ENCODE results near the gene TPX2.

The TPX2 gene

DNA sequence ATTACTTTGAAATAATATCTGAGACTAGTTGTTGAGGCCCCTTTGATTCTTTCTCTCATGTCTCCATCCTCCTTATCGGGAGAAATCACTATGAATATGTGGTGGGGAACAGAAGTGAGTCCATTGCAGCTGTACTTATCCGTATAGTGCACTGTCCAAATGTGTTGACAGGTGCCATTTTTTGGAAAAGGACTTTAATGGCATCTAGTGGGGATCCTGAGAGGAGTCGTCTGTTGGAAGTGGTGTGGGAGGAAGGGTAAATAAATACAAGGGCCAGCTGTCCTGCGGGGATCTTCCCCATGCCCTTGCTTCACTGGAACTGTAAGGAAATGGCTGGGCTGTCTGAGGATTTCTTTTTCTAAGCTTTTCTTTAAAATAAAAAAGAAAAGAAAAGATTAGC lies 19.4 kb downstream of the TPX2 start:
- H3K27ac ChIP-seq, result no peak overlapping the region

DNA sequence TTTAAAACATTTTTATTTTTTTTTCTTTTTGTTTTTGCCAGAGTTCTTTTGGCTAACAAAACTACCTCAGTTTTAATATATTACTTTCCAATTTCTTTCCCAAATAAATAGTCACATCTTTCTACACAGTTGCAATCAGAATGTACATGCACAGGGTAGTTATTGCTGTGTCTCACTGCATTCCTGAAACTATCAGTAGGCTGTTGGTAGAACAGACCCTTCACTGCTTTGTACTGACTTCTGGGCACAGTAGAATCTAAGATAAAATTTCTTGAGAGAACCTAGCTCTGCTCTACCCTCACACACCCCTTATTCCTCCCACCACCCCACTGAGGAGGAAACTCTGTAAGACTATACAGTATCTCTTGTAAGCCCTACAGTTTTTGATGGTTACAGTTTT lies 19.9 kb downstream of the TPX2 start:
- no peak overlapping the region for H3K27ac ChIP-seq
- no peak for DNase-seq (ENCODE audit: low read depth, low spot score)

More for the DNA sequence above, 19.4 kb downstream of the TPX2 start:
- no peak for DNase-seq (ENCODE audit: low read depth, low spot score)

GRCh38 chr20:31759836-31760518 lies 20.9 kb downstream of the TPX2 start:
- no peak overlapping the region for H3K27ac ChIP-seq
- DNase-seq (ENCODE audit: low read depth, low spot score), result no peak

- no peak for DNase-seq (ENCODE audit: low read depth, low spot score)
Observed at GRCh38 chr20:31760519-31761240, 21.6 kb downstream of the TPX2 start.

DNA sequence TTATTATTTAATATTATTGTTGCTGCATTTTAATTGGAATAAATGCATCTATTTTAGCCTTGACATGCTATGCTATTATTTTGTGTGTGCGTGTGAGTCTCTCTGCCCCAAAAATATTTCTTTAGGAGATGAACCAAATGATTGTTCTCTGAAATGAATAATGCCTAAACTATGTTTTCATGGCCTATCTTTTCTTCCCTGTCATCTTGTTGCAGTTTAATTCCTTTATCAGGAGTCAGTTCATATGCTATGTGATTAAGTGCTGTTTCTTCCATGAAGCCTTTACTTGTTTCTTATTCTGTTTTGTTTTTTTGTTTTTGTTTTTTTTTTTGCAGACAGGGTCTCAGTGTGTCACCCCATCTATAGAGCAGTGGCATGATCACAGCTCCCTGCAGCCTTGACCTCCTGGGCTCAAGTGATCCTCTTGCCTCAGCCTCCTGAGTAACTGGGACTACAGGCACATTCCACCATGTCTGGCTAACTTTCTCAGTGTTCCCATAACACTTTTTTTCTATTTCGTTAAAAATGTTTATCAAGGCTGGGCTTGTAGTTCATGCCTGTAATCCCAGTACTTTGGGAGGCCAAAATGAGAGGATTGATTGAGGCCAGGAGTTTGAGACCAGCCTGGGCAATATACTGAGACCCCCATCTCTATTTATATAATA lies 25.7 kb downstream of the TPX2 start:
- H3K27ac ChIP-seq, result no peak overlapping the region
- DNase-seq (ENCODE audit: low read depth, low spot score), result no peak

More at GRCh38 chr20:31760519-31761240, 21.6 kb downstream of the TPX2 start:
- H3K27ac ChIP-seq, result no peak overlapping the region

GRCh38 chr20:31767805-31768204 lies 28.7 kb downstream of the TPX2 start:
- no peak overlapping the region for H3K27ac ChIP-seq
- no peak for DNase-seq (ENCODE audit: low read depth, low spot score)

- no peak overlapping the region for H3K27ac ChIP-seq
Observed at GRCh38 chr20:31769681-31770080, 30.6 kb downstream of the TPX2 start.

GRCh38 chr20:31770243-31770642 lies 31.2 kb downstream of the TPX2 start:
- DNase-seq (ENCODE audit: low read depth, low spot score), result no peak
- H3K27ac ChIP-seq, result no peak overlapping the region

More at GRCh38 chr20:31769681-31770080, 30.6 kb downstream of the TPX2 start:
- DNase-seq (ENCODE audit: low read depth, low spot score), result no peak

DNA sequence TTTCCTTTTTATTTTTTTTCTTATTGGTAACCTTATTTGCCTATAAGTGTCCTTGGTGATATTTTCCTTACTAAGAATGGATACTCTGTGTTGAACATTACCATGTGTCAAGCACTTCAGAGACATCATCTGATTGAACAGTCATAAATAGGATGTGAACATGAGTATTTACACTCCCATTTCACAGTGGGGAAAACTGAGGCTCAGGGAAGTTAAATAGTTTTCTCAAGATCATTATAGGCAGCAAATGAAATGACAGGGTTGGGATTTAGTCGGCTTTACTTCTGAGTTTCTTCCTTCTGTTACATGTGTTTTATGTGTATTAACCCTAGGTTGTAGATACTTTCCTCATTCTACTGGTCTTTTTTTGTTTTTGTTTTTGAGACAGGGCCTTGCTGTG lies 35.3 kb downstream of the TPX2 start:
- no peak for DNase-seq (ENCODE audit: low read depth, low spot score)
- no peak overlapping the region for H3K27ac ChIP-seq

DNA sequence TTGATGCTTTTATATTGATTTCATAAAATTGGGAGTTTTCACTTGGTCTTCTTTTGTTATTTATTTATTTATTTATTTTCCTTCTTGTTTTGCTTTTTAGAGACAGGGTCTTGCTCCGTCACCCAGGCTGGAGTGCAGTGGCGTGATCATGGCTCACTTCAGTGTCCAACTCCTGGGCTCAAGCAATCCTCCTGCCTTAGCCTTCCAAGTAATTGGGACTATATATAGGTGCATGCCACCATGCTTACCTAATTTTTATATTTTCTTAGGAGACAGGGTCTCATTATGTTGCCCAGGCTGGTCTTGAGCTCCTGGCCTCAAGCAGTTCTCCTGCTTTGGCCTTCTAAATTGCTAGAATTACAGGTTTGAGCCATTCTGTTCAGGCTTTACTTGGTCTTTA lies 41.7 kb downstream of the TPX2 start:
- DNase-seq (ENCODE audit: low read depth, low spot score), result no peak
- no peak overlapping the region for H3K27ac ChIP-seq

DNA sequence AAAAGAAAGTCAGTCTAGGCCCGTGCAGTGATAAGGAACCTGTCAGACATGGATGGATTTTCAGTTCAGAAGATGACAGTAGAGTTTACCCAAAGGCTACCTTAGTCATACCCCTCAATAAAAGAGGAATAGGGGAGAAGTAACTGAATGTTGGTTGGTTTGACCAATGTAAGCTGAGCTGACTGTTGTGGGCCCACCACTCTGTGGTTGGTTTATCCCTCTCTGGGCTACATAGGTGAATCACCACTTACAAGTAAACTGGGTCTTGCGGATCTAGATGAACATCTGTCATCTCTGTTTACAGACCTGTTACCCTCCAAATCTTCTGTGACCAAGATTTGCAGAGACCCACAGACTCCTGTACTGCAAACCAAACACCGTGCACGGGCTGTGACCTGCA lies 42.9 kb downstream of the TPX2 start:
- no peak for DNase-seq (ENCODE audit: low read depth, low spot score)
- H3K27ac ChIP-seq, result no peak overlapping the region

- DNase-seq (ENCODE audit: low read depth, low spot score), result no peak
Observed at GRCh38 chr20:31784354-31785044, 45.4 kb downstream of the TPX2 start.

GRCh38 chr20:31785089-31785488 lies 46.0 kb downstream of the TPX2 start:
- DNase-seq (ENCODE audit: low read depth, low spot score), result no peak
- H3K27ac ChIP-seq, result no peak overlapping the region

More at GRCh38 chr20:31784354-31785044, 45.4 kb downstream of the TPX2 start:
- no peak overlapping the region for H3K27ac ChIP-seq

GRCh38 chr20:31788578-31788977 lies 49.5 kb downstream of the TPX2 start:
- DNase-seq (ENCODE audit: low read depth, low spot score), result no peak
- no peak overlapping the region for H3K27ac ChIP-seq

GRCh38 chr20:31790401-31790800 lies 51.3 kb downstream of the TPX2 start:
- no peak for DNase-seq (ENCODE audit: low read depth, low spot score)
- no peak overlapping the region for H3K27ac ChIP-seq

- no peak for DNase-seq (ENCODE audit: low read depth, low spot score)
- H3K27ac ChIP-seq, result no peak overlapping the region
Observed at GRCh38 chr20:31797364-31797763, 58.3 kb downstream of the TPX2 start.

DNA sequence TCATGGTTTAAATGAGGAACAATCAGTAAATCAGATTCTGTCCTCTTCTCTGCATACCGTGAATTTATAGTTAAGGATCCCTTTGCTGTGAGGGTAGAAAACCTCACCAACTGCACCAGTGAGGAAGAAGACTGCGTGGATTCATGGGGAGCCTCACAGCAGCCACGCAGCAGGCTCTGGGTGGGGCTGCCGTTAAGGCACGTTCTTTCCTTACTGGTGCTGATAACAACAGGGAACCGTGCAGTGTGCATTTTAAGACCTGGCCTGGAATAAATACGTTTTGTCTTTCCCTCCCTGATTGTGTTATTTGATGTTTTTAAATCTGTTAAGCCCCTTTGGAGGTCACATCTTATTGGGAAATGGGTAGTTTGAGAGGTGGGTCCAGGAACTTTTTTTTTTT lies 62.4 kb downstream of the TPX2 start:
- DNase-seq (ENCODE audit: low read depth, low spot score), result no peak
- H3K27ac ChIP-seq, result no peak overlapping the region

DNA sequence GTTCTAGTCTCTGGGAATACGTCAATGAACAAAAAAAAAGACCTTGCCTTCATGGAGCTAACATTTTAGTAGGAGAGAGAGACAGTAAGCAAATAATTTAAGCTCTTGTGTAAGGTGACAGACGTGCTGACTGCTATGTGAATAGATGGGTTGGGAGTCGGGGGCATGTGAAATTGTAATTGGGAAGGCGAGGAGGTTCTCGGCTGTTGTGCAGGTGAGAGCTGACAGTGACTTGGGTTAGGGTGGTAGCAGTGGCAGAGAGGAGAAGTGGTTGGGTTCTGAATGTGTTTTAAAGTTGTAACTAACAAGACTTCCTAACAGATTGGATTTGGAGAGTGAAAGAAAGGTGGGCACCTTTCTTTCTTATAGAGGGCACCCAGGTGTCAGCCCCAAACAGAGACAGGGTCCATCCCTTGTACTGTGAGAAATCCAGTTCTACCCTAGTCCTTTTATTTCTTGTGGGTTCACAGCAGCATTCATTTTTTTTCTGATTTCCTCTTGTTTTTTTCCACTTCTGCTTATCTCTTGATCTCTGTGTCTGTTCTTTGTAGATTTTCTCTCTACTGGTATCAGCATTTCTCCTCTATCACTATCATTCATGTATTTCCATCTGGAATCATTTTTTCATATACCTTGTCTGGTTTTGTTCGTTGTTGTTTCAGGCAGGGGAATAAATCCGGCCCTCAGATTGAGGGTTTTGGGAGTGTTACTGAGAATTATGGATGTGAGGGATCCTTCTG lies 64.6 kb downstream of the TPX2 start:
- H3K27ac ChIP-seq, result no peak overlapping the region
- DNase-seq (ENCODE audit: low read depth, low spot score), result no peak

DNA sequence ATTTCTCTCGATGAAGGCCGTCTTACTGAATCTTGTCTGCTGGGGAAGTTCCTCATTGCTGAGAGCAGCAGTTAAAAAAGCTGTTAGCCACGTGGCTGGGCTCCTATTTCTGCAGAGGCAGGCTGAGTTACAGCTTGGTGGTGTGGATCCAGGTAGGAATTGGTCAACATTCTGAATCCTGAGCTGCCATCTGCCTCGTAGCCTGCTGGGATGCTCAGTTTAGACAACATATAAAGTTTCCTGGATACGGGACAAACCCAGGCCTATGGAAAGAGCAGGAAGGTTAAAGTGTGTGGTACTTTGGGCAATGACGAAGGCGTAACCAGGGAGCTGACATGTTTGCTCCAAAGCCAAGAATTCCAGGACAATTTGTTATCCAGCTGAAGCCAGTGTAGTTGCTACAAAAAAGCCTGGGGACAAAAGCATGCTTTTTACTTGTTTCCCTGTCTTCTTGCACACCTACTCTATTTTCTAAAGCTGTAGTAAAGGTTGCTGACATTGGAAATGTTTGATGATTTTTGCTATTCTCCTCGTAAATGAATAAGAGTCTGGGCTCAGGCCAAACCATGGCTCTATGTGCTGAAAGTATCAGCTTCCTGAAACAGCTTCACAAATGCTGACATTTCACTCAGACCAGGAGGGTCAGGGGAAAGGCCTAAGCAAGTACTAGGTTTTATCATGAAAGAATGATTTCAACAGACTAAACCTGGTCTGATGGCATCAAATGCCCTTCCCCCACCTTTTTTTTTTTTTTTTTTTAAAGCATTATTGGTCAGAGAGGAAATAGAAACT lies 67.7 kb downstream of the TPX2 start:
- no peak for DNase-seq (ENCODE audit: low read depth, low spot score)
- no peak overlapping the region for H3K27ac ChIP-seq
